IMR-90 (cell line): Measurements from ENCODE around the gene ACAA2. TPM values are rescaled to one million over a fixed set of nuclear protein-coding genes. Genes with fewer than 3 reads are reported as not detected.

ENCODE experiments used
- ATAC-seq: fragments of 200-7000 bp; cut with Tn5 transposase; 2 replicates; pipeline ENCODE4 v1.9.1; 2020; ENCODE audit warnings: low read depth, mild to moderate bottlenecking, moderate library complexity
- BruUV-seq: library from RNA; stranded (reverse); fragments of 400-500 nt; replicated peaks from 2 replicates; lab custom pipeline; 2021; lab: Mats Ljungman, UMichigan
- CTCF ChIA-PET: fragments of 300-600 bp; formaldehyde crosslinking; extraction: SDS; loops from one replicate; lab custom pipeline; 2021; ENCODE audit warnings: antibody characterized with exemption; lab: Yijun Ruan, JAX
- POLR2A ChIA-PET: fragments of 300-600 bp; sonication (Branson Sonifier 250); formaldehyde crosslinking; loops from one replicate; lab custom pipeline; 2022; ENCODE audit warnings: antibody characterized with exemption; ENCODE audit not compliant: unreplicated experiment; lab: Charles Lee
- DNase-seq: peaks from one replicate; pipeline ENCODE4 v3.0.0; 2013
- H2AFZ ChIP-seq: replicated peaks from 2 replicates; pipeline ENCODE3; 2013; ENCODE audit warnings: low read length, mild to moderate bottlenecking; ENCODE audit not compliant: poor library complexity
- H2AK5ac ChIP-seq: 2 replicates; pipeline ENCODE4 v1.6.1; 2013; ENCODE audit warnings: low read depth, low read length, inconsistent platforms
- H2AK9ac ChIP-seq: replicated peaks from 2 replicates; pipeline ENCODE3; 2013; ENCODE audit warnings: mild to moderate bottlenecking, low read depth, low read length, moderate library complexity; ENCODE audit not compliant: poor library complexity
- H2BK120ac ChIP-seq: 2 replicates; pipeline ENCODE4 v1.6.1; 2013; ENCODE audit warnings: low read depth, low read length, inconsistent platforms
- H2BK15ac ChIP-seq: 3 replicates; pipeline ENCODE4 v1.6.1; 2013; ENCODE audit warnings: low read depth, low read length, inconsistent platforms
- H2BK20ac ChIP-seq: 2 replicates; pipeline ENCODE4 v1.6.1; 2013; ENCODE audit warnings: low read depth, mild to moderate bottlenecking, inconsistent platforms, low read length, moderate library complexity
- H2BK5ac ChIP-seq: 2 replicates; pipeline ENCODE4 v1.6.1; 2013; ENCODE audit warnings: mild to moderate bottlenecking, low read depth, low read length, inconsistent platforms; ENCODE audit not compliant: poor library complexity, severe bottlenecking
- H3K14ac ChIP-seq: replicated peaks from 2 replicates; pipeline ENCODE4 v1.6.1; 2013; ENCODE audit warnings: low read depth, low read length, inconsistent platforms
- H3K18ac ChIP-seq: 2 replicates; pipeline ENCODE4 v1.6.1; 2013; ENCODE audit warnings: low read depth, low read length, control low read depth
- H3K23ac ChIP-seq: 2 replicates; pipeline ENCODE4 v1.6.1; 2013; ENCODE audit warnings: low read depth, low read length, inconsistent platforms
- H3K27ac ChIP-seq: 2 replicates; pipeline ENCODE4 v1.5.1; 2013; ENCODE audit warnings: mild to moderate bottlenecking, control low read depth, low read length; ENCODE audit not compliant: insufficient read depth
- H3K27me3 ChIP-seq: 2 replicates; pipeline ENCODE4 v1.6.1; 2013; ENCODE audit warnings: low read length; ENCODE audit not compliant: control insufficient read depth, insufficient read depth
- H3K36me3 ChIP-seq: 2 replicates; pipeline ENCODE4 v1.6.1; 2013; ENCODE audit warnings: low read length, mixed read lengths; ENCODE audit not compliant: control insufficient read depth, insufficient read depth
- H3K4ac ChIP-seq: 2 replicates; pipeline ENCODE4 v1.6.1; 2013; ENCODE audit warnings: low read depth, low read length, inconsistent platforms
- H3K4me1 ChIP-seq: 2 replicates; pipeline ENCODE4 v1.6.1; 2013; ENCODE audit warnings: low read length, mixed read lengths; ENCODE audit not compliant: control insufficient read depth, insufficient read depth
- H3K4me2 ChIP-seq: 2 replicates; pipeline ENCODE4 v1.6.1; 2013; ENCODE audit warnings: low read depth, mild to moderate bottlenecking, control low read depth, low read length, moderate library complexity
- H3K4me3 ChIP-seq: 2 replicates; pipeline ENCODE4 v1.5.1; 2013; ENCODE audit warnings: low read depth, mild to moderate bottlenecking, control low read depth, low read length, moderate library complexity; ENCODE audit not compliant: insufficient read depth
- H3K56ac ChIP-seq: 2 replicates; pipeline ENCODE4 v1.6.1; 2013; ENCODE audit warnings: low read length, inconsistent platforms; ENCODE audit not compliant: insufficient read depth; ENCODE audit errors: extremely low read depth
- H3K79me1 ChIP-seq, 2 experiments: 2 replicates each; pipeline ENCODE4 v1.6.1; 2013; ENCODE audit warnings: low read length in 2 of 2, inconsistent platforms in 1 of 2, low read depth in 1 of 2
- H3K9ac ChIP-seq: 2 replicates; pipeline ENCODE4 v1.6.1; 2013; ENCODE audit warnings: low read depth, low read length, control low read depth
- H3K9me1 ChIP-seq: 2 replicates; pipeline ENCODE4 v1.6.1; 2013; ENCODE audit warnings: low read length, inconsistent platforms; ENCODE audit not compliant: insufficient read depth
- H3K9me3 ChIP-seq: 2 replicates; pipeline ENCODE4 v1.6.1; 2013; ENCODE audit warnings: low read length; ENCODE audit not compliant: control insufficient read depth, insufficient read depth
- H4K20me1 ChIP-seq: 2 replicates; pipeline ENCODE4 v1.6.1; 2013; ENCODE audit warnings: low read length, inconsistent platforms; ENCODE audit not compliant: insufficient read depth
- H4K5ac ChIP-seq: 2 replicates; pipeline ENCODE4 v1.6.1; 2013; ENCODE audit warnings: mild to moderate bottlenecking, low read depth, low read length, control low read depth
- H4K8ac ChIP-seq, 2 experiments: 2 replicates each; pipeline ENCODE4 v1.6.1; 2013; ENCODE audit warnings: low read depth in 2 of 2, low read length in 2 of 2, control low read depth in 1 of 2, inconsistent platforms in 1 of 2
- H4K91ac ChIP-seq: 2 replicates; pipeline ENCODE4 v1.6.1; 2013; ENCODE audit warnings: low read depth, low read length, inconsistent platforms; ENCODE audit not compliant: insufficient read depth
- CEBPB ChIP-seq: IDR thresholded peaks from 2 replicates; pipeline ENCODE4 v1.6.1; 2012; ENCODE audit warnings: low read depth, low read length, improper control_type of control experiment
- CHD1 ChIP-seq: IDR thresholded peaks from 2 replicates; pipeline ENCODE4 v1.6.1; 2012; ENCODE audit warnings: low read depth, low read length, improper control_type of control experiment
- FOS ChIP-seq: fragments of 150-350 bp; IDR thresholded peaks from 2 replicates; pipeline ENCODE4 v1.6.1; 2016; ENCODE audit warnings: low read depth, low read length
- MAFK ChIP-seq: IDR thresholded peaks from 2 replicates; pipeline ENCODE4 v1.6.1; 2012; ENCODE audit warnings: low read depth, low read length, improper control_type of control experiment
- MXI1 ChIP-seq: IDR thresholded peaks from 2 replicates; pipeline ENCODE4 v1.6.1; 2012; ENCODE audit warnings: low read depth, mild to moderate bottlenecking, low read length, moderate library complexity, borderline replicate concordance
- NFE2L2 ChIP-seq: fragments of 150-350 bp; IDR thresholded peaks from 2 replicates; pipeline ENCODE4 v1.6.1; 2016; ENCODE audit warnings: low read depth, mild to moderate bottlenecking, low read length
- POLR2A ChIP-seq: IDR thresholded peaks from 2 replicates; pipeline ENCODE4 v1.6.1; 2012; ENCODE audit warnings: mild to moderate bottlenecking, low read depth, low read length
- RAD21 ChIP-seq: IDR thresholded peaks from 2 replicates; pipeline ENCODE4 v1.6.1; 2012; ENCODE audit warnings: low read length, improper control_type of control experiment
- SMC3 ChIP-seq: fragments of 150-350 bp; IDR thresholded peaks from 2 replicates; pipeline ENCODE4 v1.6.1; 2016; ENCODE audit warnings: low read depth, mild to moderate bottlenecking, antibody characterized with exemption, low read length, moderate library complexity
- WGBS, 2 experiments: methylation state at CpG; one replicate each; pipeline versions ENCODE4 v1.1.5 to v1.1.7; 2013; ENCODE audit warnings: missing lambda C conversion rate in 2 of 2; ENCODE audit not compliant: insufficient read length in 1 of 2; ENCODE audit errors: extremely low coverage in 2 of 2; 5-methylcytosine and 5-hydroxymethylcytosine counted together
- dilution Hi-C: fragments of 300-500 bp; cut with HindIII; formaldehyde crosslinking; loops from one replicate; pipeline ENCODE4 v1.14.3; 2018; ENCODE audit warnings: low sequenced_read_pairs; ENCODE audit not compliant: unreplicated experiment
- in situ Hi-C: fragments of 300-500 bp; cut with MboI; formaldehyde crosslinking; loops from 3 replicates; pipeline ENCODE4 v1.14.3; 2019; ENCODE audit warnings: low sequenced_read_pairs, inconsistent platforms, mixed read lengths
- intact Hi-C: fragments of 100-400 bp; cut with micrococcal nuclease; formaldehyde crosslinking; loops from 2 replicates; pipeline ENCODE4 v1.10.0; 2022
- polyA plus RNA-seq, 3 experiments: library from polyadenylated mRNA; depleted of rRNA; stranded (reverse); fragments of >200 nt; gene quantifications; 2 replicates each; pipeline ENCODE4 v1.2.3, GENCODE V29; 2012; ENCODE audit warnings: low replicate concordance in 1 of 3
- total RNA-seq: library from RNA; depleted of rRNA; stranded (reverse); fragments of >200 nt; gene quantifications from 2 replicates; pipeline ENCODE4 v1.2.3, GENCODE V29; 2012
- TF ChIP-seq, protein P1 (sequence below): fragments of 150-350 bp; IDR thresholded peaks from 2 replicates; pipeline ENCODE4 v1.6.1; 2017; ENCODE audit warnings: mild to moderate bottlenecking, antibody characterized with exemption, low read length, low read depth
- TF ChIP-seq, protein P2 (sequence below): conservative IDR thresholded peaks from 2 replicates; pipeline ENCODE4 v1.5.1; 2012; ENCODE audit warnings: mild to moderate bottlenecking, low read depth, low read length, improper control_type of control experiment
- TF ChIP-seq, protein P3 (sequence below): fragments of 150-350 bp; IDR thresholded peaks from 2 replicates; pipeline ENCODE4 v1.6.1; 2016; ENCODE audit warnings: low read depth, mild to moderate bottlenecking, low read length, moderate library complexity, borderline replicate concordance

The ACAA2 gene
- total and polyA plus RNA-seq, 2 of the 4 experiments (the other 2 are of a cell fraction) = 24.4 to 61.5 TPM

DNA sequence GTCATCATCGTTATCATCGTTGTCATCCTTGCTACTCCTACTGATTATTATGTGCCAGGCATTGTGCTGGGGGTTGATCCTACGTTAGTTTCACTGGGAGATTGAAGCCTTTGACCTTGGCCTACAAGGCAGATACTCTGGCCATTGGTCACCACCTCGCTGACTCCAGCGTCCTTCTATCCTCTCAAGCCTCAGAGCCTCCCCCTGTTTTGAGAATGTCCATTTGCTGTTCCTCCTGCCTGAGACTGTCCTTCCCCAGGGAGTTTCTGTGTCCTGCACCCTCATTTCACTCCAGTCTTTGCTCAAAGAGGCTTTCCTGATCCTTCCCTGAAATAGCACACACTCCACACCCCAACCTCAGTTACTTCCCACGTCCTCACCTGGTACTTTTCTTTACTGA, 57.8 kb downstream of the ACAA2 start:
- ChIA-PET CTCF (no interaction called here), POLR2A (no interaction called here)
- TF ChIP-seq POLR2A (no peak), FOS (no peak), CEBPB (no peak), SMC3 (no peak), MXI1 (no peak), MAFK (no peak), NFE2L2 (no peak), CHD1 (no peak), RAD21 (no peak)
- TF ChIP-seq, protein P1, sequence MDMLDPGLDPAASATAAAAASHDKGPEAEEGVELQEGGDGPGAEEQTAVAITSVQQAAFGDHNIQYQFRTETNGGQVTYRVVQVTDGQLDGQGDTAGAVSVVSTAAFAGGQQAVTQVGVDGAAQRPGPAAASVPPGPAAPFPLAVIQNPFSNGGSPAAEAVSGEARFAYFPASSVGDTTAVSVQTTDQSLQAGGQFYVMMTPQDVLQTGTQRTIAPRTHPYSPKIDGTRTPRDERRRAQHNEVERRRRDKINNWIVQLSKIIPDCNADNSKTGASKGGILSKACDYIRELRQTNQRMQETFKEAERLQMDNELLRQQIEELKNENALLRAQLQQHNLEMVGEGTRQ = no peak
- TF ChIP-seq, protein P2, sequence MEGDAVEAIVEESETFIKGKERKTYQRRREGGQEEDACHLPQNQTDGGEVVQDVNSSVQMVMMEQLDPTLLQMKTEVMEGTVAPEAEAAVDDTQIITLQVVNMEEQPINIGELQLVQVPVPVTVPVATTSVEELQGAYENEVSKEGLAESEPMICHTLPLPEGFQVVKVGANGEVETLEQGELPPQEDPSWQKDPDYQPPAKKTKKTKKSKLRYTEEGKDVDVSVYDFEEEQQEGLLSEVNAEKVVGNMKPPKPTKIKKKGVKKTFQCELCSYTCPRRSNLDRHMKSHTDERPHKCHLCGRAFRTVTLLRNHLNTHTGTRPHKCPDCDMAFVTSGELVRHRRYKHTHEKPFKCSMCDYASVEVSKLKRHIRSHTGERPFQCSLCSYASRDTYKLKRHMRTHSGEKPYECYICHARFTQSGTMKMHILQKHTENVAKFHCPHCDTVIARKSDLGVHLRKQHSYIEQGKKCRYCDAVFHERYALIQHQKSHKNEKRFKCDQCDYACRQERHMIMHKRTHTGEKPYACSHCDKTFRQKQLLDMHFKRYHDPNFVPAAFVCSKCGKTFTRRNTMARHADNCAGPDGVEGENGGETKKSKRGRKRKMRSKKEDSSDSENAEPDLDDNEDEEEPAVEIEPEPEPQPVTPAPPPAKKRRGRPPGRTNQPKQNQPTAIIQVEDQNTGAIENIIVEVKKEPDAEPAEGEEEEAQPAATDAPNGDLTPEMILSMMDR = no peak
- TF ChIP-seq, protein P3, sequence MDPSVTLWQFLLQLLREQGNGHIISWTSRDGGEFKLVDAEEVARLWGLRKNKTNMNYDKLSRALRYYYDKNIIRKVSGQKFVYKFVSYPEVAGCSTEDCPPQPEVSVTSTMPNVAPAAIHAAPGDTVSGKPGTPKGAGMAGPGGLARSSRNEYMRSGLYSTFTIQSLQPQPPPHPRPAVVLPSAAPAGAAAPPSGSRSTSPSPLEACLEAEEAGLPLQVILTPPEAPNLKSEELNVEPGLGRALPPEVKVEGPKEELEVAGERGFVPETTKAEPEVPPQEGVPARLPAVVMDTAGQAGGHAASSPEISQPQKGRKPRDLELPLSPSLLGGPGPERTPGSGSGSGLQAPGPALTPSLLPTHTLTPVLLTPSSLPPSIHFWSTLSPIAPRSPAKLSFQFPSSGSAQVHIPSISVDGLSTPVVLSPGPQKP = no peak

More for the DNA sequence above, 57.8 kb downstream of the ACAA2 start:
- intact Hi-C loops (no loop called here), in situ Hi-C loops (loop anchor here (10.0 kb wide), 1 partner anchor 191 kb away; the partner anchor contains the start of gene LIPG), dilution Hi-C loops (no loop called here)
- H3K4me3 ChIP-seq = no peak overlapping the region
- no peaks in the 10 kb centered on the region for H3K9me3 ChIP-seq
- H2AK9ac ChIP-seq = no peak overlapping the region
- no peak overlapping the region for H3K56ac ChIP-seq
- no peak overlapping the region for H3K18ac ChIP-seq
- WGBS, 2 experiments = 80% methylated on average over 1 of the region's 6 CpGs; no CpG with 5 or more reads in 1 of the 2 experiments
- H3K27me3 ChIP-seq = peaks cover 22% of the 10 kb centered on the region
- no peak overlapping the region for H2BK5ac ChIP-seq
- no peaks in the 10 kb centered on the region for H3K4me1 ChIP-seq
- H2BK15ac ChIP-seq = no peak overlapping the region
- no peak overlapping the region for H4K91ac ChIP-seq
- no TSS peak for BruUV-seq
- H2BK120ac ChIP-seq = no peak overlapping the region
- H3K23ac ChIP-seq = no peak overlapping the region
- no peak overlapping the region for H4K5ac ChIP-seq
- no peak overlapping the region for H2AFZ ChIP-seq
- no peak overlapping the region for H3K4me2 ChIP-seq
- no peaks in the 10 kb centered on the region for H3K9me1 ChIP-seq
- no peak overlapping the region for H3K27ac ChIP-seq
- H3K36me3 ChIP-seq = no peaks in the 10 kb centered on the region
- DNase-seq (no peak), ATAC-seq (no peak)
- no peaks in the 10 kb centered on the region for H3K79me1 ChIP-seq
- H3K14ac ChIP-seq = no peak overlapping the region
- H4K20me1 ChIP-seq = no peaks in the 10 kb centered on the region
- no peak overlapping the region for H3K4ac ChIP-seq
- no peak overlapping the region for H4K8ac ChIP-seq
- H2BK20ac ChIP-seq = no peak overlapping the region
- H2AK5ac ChIP-seq = no peak overlapping the region
- H3K9ac ChIP-seq = no peak overlapping the region
